Brain microvascular endothelial cell (primary cell): Measurements from ENCODE around the gene PLD1.

Experiments
- DNase-seq: peaks from one replicate; pipeline ENCODE4 v3.0.0-alpha.2; 2020
- H3K27ac ChIP-seq: fragments of 250-450 bp; sonication (Bioruptor Pico); 2 replicates; pipeline ENCODE4 v1.5.1; 2020; ENCODE audit warnings: mild to moderate bottlenecking, moderate library complexity
- H3K27me3 ChIP-seq: fragments of 250-450 bp; sonication (Bioruptor Pico); replicated peaks from 2 replicates; pipeline ENCODE4 v1.5.1; 2020; ENCODE audit warnings: mild to moderate bottlenecking
- H3K36me3 ChIP-seq: fragments of 250-450 bp; sonication (Bioruptor Pico); replicated peaks from 2 replicates; pipeline ENCODE4 v1.5.1; 2020; ENCODE audit warnings: mild to moderate bottlenecking
- H3K4me3 ChIP-seq: 2 replicates; pipeline ENCODE4 v1.5.1; 2011; ENCODE audit warnings: low read depth, mild to moderate bottlenecking, control low read depth, low read length, moderate library complexity
- CTCF ChIP-seq: IDR thresholded peaks from 2 replicates; pipeline ENCODE4 v1.5.1; 2011; ENCODE audit warnings: low read depth, mild to moderate bottlenecking, moderate library complexity, low read length, control low read depth, inconsistent platforms; ENCODE audit errors: missing control alignments
- in situ Hi-C: cut with HindIII; loops from 2 replicates; pipeline ENCODE4 v1.10.0; 2017; ENCODE audit warnings: low sequenced_read_pairs, low pct_ligation_motif_present

The PLD1 gene

DNA sequence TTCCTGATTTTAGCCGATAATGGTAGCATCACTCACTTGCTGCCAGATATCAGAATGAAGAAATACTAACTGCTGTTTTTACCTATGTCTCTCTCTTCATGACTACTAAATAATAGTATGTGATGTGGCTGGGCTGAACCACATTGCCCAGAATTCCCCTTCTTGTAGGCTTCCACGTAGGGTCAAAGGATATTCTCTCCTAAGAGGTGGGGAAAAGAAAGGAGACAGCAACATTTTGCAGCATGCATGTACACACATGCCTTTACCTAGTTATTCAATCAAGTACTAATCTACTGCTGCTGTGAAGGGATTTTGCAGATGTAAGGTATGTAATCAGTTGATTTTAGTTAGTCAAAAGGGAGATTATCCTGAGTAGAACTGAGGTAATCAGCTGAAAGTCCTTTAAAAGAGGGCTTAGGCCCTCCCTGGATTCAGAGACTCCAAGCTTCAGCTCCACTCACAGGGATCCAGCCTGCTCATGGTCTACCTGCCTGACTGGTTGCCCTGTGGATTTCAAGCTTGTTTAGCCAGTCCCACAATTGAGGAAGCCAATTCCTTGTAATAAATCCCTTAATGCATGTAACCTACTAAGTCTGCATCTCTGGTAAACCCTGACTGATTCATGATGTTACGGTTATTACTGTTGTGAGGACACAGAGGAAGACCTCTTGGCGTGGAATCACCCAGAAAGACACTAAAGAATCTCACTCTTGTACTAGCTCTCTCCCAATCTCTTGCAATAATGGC lies 20.4 kb downstream of the PLD1 start:
- Histone ChIP-seq H3K27ac (no peak overlapping the region), H3K27me3 (no peaks in the 10 kb centered on the region), H3K36me3 (no peaks in the 10 kb centered on the region), H3K4me3 (no peak overlapping the region)
- in situ Hi-C loops = no loop called here
- DNase-seq = no peak
- TF ChIP-seq CTCF = no peak

DNA sequence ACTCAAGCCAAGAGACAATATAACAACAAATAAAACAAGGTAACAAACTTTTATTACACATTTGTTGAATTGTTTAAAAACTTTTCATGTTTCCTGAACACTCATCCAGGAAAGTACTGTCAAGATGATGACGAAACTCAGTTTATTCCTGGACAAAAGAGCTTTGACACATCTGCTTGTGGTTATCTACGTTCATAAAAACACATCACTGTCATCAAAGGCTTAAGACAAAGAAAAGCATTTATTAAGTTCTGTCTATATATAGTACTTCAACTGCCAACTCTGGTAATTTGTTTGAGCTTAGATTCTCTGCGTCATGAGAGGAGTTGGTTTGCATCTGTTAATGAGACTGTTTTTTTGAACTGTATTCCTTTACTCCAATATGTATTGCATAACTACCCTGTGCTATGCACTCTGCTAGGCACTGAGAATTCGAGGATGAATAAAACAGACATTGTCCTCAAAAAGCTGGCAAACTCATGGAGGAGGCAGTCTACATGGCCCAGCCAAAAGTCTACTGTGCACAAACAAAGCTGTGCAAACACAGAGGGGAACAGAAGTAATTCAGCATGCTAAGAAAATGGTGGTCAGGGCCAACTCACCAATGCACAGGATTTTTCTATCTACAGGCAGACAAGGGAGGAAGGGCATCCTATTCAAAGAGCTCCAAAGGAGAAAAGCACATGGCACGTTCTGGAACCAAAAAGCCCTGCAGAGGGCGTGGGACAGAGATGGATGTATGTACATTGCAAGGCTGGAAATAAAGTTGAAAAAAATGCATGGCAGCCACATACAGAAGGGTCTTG lies 21.5 kb downstream of the PLD1 start:
- in situ Hi-C loops = no loop called here
- Histone ChIP-seq H3K4me3 (no peak overlapping the region), H3K27me3 (no peaks in the 10 kb centered on the region), H3K36me3 (no peaks in the 10 kb centered on the region), H3K27ac (peak overlapping the region; percentile 84)
- peak; percentile 32 for TF ChIP-seq CTCF
- DNase-seq = peak; percentile 72

DNA sequence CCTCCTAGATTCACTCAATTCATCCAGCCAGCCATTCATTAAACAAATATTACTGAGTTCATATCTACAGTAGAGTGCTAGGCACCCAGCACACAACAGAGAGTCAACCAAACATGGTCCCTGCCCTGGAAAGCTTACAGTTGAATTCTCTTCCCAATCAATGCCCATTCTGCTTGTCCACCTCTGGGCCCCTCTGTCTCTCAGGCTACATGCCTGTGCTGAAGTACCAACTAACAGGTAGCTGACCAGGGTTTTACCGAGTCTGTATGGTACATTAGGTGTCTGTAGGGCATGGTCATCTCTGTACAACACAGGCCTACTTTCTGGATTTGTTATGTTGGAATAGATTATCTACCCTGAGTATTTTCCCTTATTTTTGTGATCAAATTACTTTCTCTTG lies 23.3 kb downstream of the PLD1 start:
- no peak for DNase-seq
- no peak for TF ChIP-seq CTCF
- Histone ChIP-seq H3K36me3 (no peaks in the 10 kb centered on the region), H3K4me3 (no peak overlapping the region), H3K27me3 (no peaks in the 10 kb centered on the region), H3K27ac (no peak overlapping the region)
- in situ Hi-C loops = no loop called here

DNA sequence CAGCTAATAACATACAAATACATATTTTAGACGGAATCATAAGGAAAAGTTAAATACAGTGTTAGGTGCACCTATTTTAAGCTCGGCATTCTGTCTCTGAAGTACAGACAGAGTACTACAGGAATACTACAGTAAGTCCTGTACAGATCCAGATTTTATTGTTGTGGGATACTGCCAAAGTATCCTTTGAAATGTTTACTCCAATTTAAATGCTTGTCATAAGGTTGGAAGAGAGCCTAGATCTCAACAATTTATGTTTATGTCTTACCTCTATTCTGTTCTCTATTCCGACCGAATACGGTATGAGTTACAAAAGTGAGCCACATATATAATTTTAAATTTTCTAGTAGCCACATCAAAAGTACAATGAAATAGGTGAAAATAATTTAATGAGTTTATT lies 25.3 kb downstream of the PLD1 start:
- no peaks in the 10 kb centered on the region for H3K36me3 ChIP-seq
- H3K4me3 ChIP-seq = no peak overlapping the region
- H3K27ac ChIP-seq = no peak overlapping the region
- in situ Hi-C loops = no loop called here
- DNase-seq = no peak
- TF ChIP-seq CTCF = no peak
- no peaks in the 10 kb centered on the region for H3K27me3 ChIP-seq

GRCh38 chr3:171784387-171784786 lies 25.9 kb downstream of the PLD1 start:
- H3K27me3 ChIP-seq = no peaks in the 10 kb centered on the region
- no peak overlapping the region for H3K4me3 ChIP-seq
- H3K27ac ChIP-seq = no peak overlapping the region
- in situ Hi-C loops = no loop called here
- TF ChIP-seq CTCF = no peak
- no peak for DNase-seq
- no peaks in the 10 kb centered on the region for H3K36me3 ChIP-seq
